D341Med (cell line): ENCODE measurements around the gene TPCN1.
"Not testable (repeated sequence)": the region's sequence is repeated elsewhere in the genome, so short reads cannot be mapped to it uniquely, and the experiment has no call there.

Source experiments
- DNase-seq: peaks from one replicate; pipeline ENCODE4 v3.0.0; 2012; ENCODE audit warnings: low spot score

Gene TPCN1

GRCh38 chr12:113196990-113197389 lies 24.3 kb upstream of the TPCN1 start:
- DNase-seq, result peak; percentile 84

- no peak for DNase-seq
These were observed 23.7 kb upstream of the TPCN1 start for GRCh38 chr12:113197518-113198077.

GRCh38 chr12:113198296-113198695 lies 23.0 kb upstream of the TPCN1 start:
- DNase-seq, result no peak

GRCh38 chr12:113200021-113200797 lies 21.1 kb upstream of the TPCN1 start:
- no peak for DNase-seq

GRCh38 chr12:113201187-113202177 lies 19.8 kb upstream of the TPCN1 start:
- no peak for DNase-seq

- no peak for DNase-seq
These were observed 18.8 kb upstream of the TPCN1 start for GRCh38 chr12:113202300-113203075.

- DNase-seq, result no peak
These were observed 17.2 kb upstream of the TPCN1 start for GRCh38 chr12:113203852-113204760.

GRCh38 chr12:113204804-113205203 lies 16.5 kb upstream of the TPCN1 start:
- DNase-seq, result no peak

- not testable (repeated sequence) for DNase-seq
These were observed 14.5 kb upstream of the TPCN1 start for GRCh38 chr12:113206802-113207201.

- DNase-seq, result no peak
These were observed 13.6 kb upstream of the TPCN1 start for GRCh38 chr12:113207613-113208040.

GRCh38 chr12:113208041-113208934 lies 13.0 kb upstream of the TPCN1 start:
- DNase-seq, result no peak

GRCh38 chr12:113211160-113211559 lies 10.1 kb upstream of the TPCN1 start:
- DNase-seq, result no peak

GRCh38 chr12:113214895-113215400 lies 6.3 kb upstream of the TPCN1 start:
- no peak for DNase-seq

GRCh38 chr12:113216027-113216426 lies 5.2 kb upstream of the TPCN1 start:
- no peak for DNase-seq

- peak; percentile 47 for DNase-seq
These were observed 577 bp upstream of the TPCN1 start for GRCh38 chr12:113220593-113221180.

GRCh38 chr12:113221997-113222729 lies 899 bp downstream of the TPCN1 start:
- DNase-seq, result no peak

GRCh38 chr12:113222730-113223531 lies 1.7 kb downstream of the TPCN1 start:
- no peak for DNase-seq
